Aorta (tissue), 5 donors: ENCODE data around the gene MMP13. TPM values are rescaled to one million over a fixed set of nuclear protein-coding genes. Genes with fewer than 3 reads are reported as not detected.
"Not testable (repeated sequence)": the region's sequence is repeated elsewhere in the genome, so short reads cannot be mapped to it uniquely, and the experiment has no call there.

Source experiments
- ATAC-seq: fragments of 200-7000 bp; cut with Tn5 transposase; one replicate; pipeline ENCODE4 v1.9.1; 2022; ENCODE audit warnings: moderate library complexity; ENCODE audit not compliant: low FRiP score
- DNase-seq, 2 donors: peaks; one replicate each; pipeline ENCODE4 v3.0.0-alpha.2; 2020
- H3K27ac ChIP-seq, 2 donors: one replicate each; pipeline ENCODE4 v1.5.1; 2013; ENCODE audit warnings: low read length in 2 of 2, mild to moderate bottlenecking in 2 of 2, moderate library complexity in 2 of 2, control low read depth in 1 of 2, inconsistent platforms in 1 of 2, low read depth in 1 of 2
- H3K27me3 ChIP-seq, 2 donors: one replicate each; pipeline ENCODE4 v1.6.1; 2013; ENCODE audit warnings: control low read depth in 1 of 2, low read length in 1 of 2, mild to moderate bottlenecking in 1 of 2, moderate library complexity in 1 of 2; ENCODE audit not compliant: insufficient read depth in 2 of 2, control insufficient read depth in 1 of 2
- H3K36me3 ChIP-seq, 2 donors: one replicate each; pipeline ENCODE4 v1.6.1; 2013; ENCODE audit warnings: control low read depth in 1 of 2, low read length in 1 of 2, mild to moderate bottlenecking in 1 of 2; ENCODE audit not compliant: insufficient read depth in 2 of 2, control insufficient read depth in 1 of 2
- H3K4me1 ChIP-seq, 2 donors: one replicate each; pipeline ENCODE4 v1.6.1; 2013; ENCODE audit warnings: low read length in 2 of 2, control low read depth in 1 of 2, mild to moderate bottlenecking in 1 of 2, moderate library complexity in 1 of 2; ENCODE audit not compliant: insufficient read depth in 2 of 2, control insufficient read depth in 1 of 2
- H3K4me3 ChIP-seq, 2 donors: one replicate each; pipeline ENCODE4 v1.5.1; 2013; ENCODE audit warnings: low read length in 2 of 2, control low read depth in 1 of 2, mild to moderate bottlenecking in 1 of 2
- H3K9me3 ChIP-seq: one replicate; pipeline ENCODE4 v1.6.1; 2013; ENCODE audit warnings: mild to moderate bottlenecking, low read length; ENCODE audit not compliant: control insufficient read depth
- WGBS, 2 donors: extraction: QIAGEN DNeasy Blood & Tissue Kit; methylation state at CpG; one replicate each; pipeline ENCODE4 v1.1.7; 2013; 5-methylcytosine and 5-hydroxymethylcytosine counted together
- intact Hi-C, 2 donors: fragments of 100-400 bp; cut with DNase I; formaldehyde crosslinking; loops; one replicate each; pipeline versions ENCODE4 v1.14.2 to v1.15.0; 2022
- polyA plus RNA-seq, 2 donors: library from polyadenylated mRNA; stranded (reverse); fragments of 200-250 nt; gene quantifications; one replicate each; pipeline ENCODE4 v1.2.3, GENCODE V29; 2013
- total RNA-seq, 2 donors: library from RNA; stranded (reverse); fragmentation: NEBNext Ultra II Directional; extraction: Animal tissue kit (Norgen Biotek cat#: 25700); gene quantifications; one replicate each; pipeline ENCODE4 v1.2.1, GENCODE V29; 2021
- donor health status: healthy with polysubstance abuse.
- donor health status: Bipolar disorder and iron deficiency.
- donor health status: DM: no; HTN: no; CAD: no.
- donor health status: DM: no; HTN: no; CAD: no.
- donor health status: DM: yes; HTN: yes; CAD: no.

The MMP13 gene
- total and polyA plus RNA-seq, 4 donors = 0.05 TPM; not detected in 3

DNA sequence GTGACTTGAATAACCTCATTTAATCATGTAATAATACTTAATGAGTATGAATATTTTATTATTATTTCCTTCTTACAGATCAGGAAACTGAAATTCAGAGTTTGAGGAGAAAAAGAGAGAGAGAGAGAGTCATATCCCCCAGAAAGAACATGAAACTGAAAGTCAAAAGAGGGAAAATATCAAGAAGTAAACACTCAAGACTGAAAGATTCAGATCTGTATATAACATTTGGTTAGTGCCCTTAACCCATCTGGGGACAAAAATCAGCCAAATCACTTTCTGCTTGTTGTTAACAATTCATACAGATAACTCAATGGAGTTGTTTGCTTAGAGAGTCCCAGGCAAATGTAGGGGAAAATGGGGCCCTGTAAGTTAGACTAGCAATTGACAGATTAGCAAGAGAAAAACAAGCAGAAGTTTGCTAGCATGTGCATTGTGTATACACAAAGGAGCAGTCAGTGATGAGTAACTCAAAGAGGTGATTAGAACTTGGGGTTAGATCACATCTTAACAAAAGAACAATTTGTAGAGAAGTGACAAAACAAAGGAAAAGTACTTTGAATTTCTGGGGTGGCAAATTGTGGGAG lies 25.9 kb upstream of the MMP13 start:
- intact Hi-C loops = no loop called here
- no peaks in the 10 kb centered on the region for H3K36me3 ChIP-seq

DNA sequence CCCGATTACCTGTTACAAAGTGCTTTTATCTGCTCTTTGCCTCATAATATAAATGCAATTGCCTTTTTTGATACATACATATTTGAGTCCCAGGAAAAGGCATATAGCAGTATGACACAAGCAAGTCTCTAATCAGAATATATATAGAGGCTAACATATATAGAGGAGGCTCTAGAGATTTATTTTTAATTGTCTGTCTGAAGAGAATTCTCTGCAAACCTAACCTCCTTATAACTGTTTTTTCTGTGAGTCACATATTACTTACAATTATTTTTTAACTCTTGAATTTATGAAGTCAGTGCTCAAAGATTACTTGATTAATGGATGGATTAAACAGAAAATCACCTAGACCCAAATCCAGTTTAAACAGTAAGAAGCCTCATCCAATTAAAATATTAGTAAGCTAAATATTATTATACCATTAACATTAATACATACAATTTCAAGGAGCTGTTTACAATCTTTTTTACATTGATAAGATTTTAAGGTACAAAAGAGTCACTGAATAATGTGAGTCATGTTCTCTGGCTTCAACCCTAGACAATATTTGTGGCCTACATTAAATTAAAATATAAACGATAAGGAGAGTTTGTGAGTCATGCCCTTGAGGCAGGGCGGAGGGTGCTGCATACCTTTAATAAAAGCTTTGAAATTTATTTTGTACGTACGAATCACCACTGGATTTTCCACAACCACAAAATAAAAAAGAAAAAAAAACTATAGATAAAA lies 19.2 kb upstream of the MMP13 start:
- Histone ChIP-seq H3K27ac (no peak overlapping the region), H3K4me1 (no peaks in the 10 kb centered on the region), H3K27me3 (no peaks in the 10 kb centered on the region), H3K36me3 (no peaks in the 10 kb centered on the region), H3K9me3 (no peaks in the 10 kb centered on the region), H3K4me3 (no peak overlapping the region)
- 75 to 76% methylated on average over 5 of the region's 5 CpGs for WGBS, 2 donors
- no peak for ATAC-seq
- no peak for DNase-seq
- intact Hi-C loops = no loop called here

More for the DNA sequence above, 25.9 kb upstream of the MMP13 start:
- no peaks in the 10 kb centered on the region for H3K27me3 ChIP-seq
- H3K27ac ChIP-seq = no peak overlapping the region
- H3K4me3 ChIP-seq = no peak overlapping the region
- no peaks in the 10 kb centered on the region for H3K9me3 ChIP-seq
- no peaks in the 10 kb centered on the region for H3K4me1 ChIP-seq
- ATAC-seq (no peak), DNase-seq (no peak)

DNA sequence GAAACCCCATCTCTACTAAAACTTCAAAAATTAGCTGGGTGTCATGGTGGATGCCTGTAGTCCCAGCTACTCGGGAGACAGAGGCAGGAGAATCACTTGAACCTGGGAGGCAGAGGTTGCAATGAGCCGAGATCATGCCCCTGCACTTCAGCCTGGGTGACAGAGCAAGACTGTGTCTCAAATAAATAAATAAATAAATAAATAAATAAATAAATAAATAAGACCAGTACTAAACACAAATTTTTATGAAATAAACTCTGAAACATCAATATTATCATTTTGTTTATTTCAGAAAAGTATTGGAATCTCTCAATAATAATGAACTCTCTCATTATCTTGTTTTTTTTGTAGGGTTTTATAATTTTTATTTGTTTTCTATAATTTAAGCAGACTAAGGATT lies 18.2 kb upstream of the MMP13 start:
- H3K4me1 ChIP-seq, ATAC-seq, H3K4me3 ChIP-seq, H3K9me3 ChIP-seq, intact Hi-C loops, H3K27me3 ChIP-seq, H3K27ac ChIP-seq, DNase-seq, H3K36me3 ChIP-seq: not testable (repeated sequence)
- WGBS, 2 donors = 69 to 72% methylated on average over 2 of the region's 2 CpGs

DNA sequence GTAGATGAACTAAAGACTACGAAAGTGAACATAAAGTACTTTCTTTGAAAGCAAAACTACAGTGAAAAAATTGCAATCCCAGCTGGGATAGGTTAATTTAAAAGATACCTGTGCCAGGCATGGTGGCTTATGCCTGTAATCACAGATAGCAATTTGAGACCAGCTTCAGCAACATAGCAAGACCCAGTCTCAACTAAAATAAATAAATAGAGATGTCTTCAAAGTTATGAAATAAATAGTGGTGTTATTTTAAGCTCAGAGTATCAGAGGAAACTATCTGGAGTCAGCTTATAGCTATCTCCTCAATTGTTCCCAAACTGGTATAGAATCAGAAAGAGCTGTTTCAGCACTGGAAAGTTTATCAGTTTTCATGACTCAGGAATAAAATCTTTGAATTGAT lies 17.3 kb upstream of the MMP13 start:
- ATAC-seq (no peak), DNase-seq (no peak)
- Histone ChIP-seq H3K9me3 (no peaks in the 10 kb centered on the region), H3K36me3 (no peaks in the 10 kb centered on the region), H3K4me1 (no peaks in the 10 kb centered on the region), H3K27me3 (no peaks in the 10 kb centered on the region), H3K4me3 (no peak overlapping the region), H3K27ac (no peak overlapping the region)
- WGBS, 2 donors = 61 to 73% methylated on average over 1 of the region's 1 CpG
- intact Hi-C loops = no loop called here

DNA sequence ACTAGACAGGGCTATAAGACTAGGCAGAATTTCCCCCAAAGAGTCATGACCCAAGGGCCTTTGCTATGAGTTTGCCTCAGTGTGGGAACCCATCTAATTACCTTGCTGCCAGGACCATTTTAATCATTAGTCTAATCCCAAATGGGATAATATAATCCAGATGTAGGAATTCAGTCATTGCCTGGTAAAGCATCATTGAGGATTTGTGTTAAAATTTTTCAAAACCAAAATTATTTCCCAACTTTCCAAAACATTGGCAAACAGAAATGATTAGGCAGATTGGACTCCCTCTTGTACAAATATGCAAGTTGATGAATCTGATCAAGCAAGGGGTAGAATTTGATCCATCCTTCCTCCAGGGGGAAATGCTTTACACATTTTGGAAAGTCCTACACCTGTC lies 16.2 kb upstream of the MMP13 start:
- H3K36me3 ChIP-seq = no peaks in the 10 kb centered on the region
- intact Hi-C loops = no loop called here
- H3K27me3 ChIP-seq = no peaks in the 10 kb centered on the region
- H3K27ac ChIP-seq = no peak overlapping the region
- H3K4me3 ChIP-seq = no peak overlapping the region
- no peaks in the 10 kb centered on the region for H3K4me1 ChIP-seq
- ATAC-seq (no peak), DNase-seq (no peak)
- H3K9me3 ChIP-seq = no peaks in the 10 kb centered on the region

DNA sequence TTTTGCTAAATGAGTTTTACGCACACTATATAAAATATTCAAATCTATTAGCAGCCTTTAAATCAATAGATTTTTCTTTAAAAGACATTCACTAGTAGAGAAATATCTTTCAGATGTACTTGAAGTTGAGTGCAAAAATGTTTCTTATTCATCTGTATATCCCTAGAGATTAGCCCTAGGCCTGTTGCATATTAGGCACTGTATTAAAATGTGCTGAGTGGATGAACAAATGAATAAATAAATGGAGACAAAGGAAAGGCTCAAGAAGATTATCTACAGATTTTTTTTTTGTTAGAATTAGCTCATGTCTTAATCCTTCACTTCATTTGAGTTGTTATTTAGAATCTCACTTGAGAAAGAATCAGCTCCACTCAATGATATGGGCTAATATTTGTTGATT lies 12.0 kb upstream of the MMP13 start:
- Histone ChIP-seq H3K9me3 (no peaks in the 10 kb centered on the region), H3K36me3 (no peaks in the 10 kb centered on the region), H3K27ac (no peak overlapping the region), H3K27me3 (no peaks in the 10 kb centered on the region), H3K4me1 (no peaks in the 10 kb centered on the region), H3K4me3 (no peak overlapping the region)
- ATAC-seq (no peak), DNase-seq (no peak)
- 98% methylated on average over 1 of the region's 1 CpG for WGBS, 2 donors
- intact Hi-C loops = no loop called here

DNA sequence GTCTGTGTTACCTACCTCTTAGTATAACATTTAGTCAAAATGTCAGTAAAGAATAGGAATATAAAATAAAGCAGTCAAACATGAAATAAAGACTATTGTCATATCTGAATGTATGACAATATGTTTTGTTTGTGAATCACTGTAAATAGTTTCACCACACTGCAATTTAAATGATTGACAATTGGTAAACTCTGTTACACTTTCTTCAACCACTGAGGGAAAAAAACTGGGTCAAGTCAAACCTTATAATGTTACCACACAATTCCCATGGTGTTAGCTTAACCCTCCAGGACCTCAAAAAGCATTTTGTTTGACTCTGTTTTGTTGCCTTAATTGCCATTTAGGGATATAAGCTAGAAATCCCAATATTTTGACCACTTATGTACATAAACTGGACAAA lies 10.5 kb upstream of the MMP13 start:
- Histone ChIP-seq H3K27ac (no peak overlapping the region), H3K4me1 (no peaks in the 10 kb centered on the region), H3K36me3 (no peaks in the 10 kb centered on the region), H3K27me3 (no peaks in the 10 kb centered on the region), H3K9me3 (no peaks in the 10 kb centered on the region), H3K4me3 (no peak overlapping the region)
- intact Hi-C loops = no loop called here
- ATAC-seq (no peak), DNase-seq (no peak)

DNA sequence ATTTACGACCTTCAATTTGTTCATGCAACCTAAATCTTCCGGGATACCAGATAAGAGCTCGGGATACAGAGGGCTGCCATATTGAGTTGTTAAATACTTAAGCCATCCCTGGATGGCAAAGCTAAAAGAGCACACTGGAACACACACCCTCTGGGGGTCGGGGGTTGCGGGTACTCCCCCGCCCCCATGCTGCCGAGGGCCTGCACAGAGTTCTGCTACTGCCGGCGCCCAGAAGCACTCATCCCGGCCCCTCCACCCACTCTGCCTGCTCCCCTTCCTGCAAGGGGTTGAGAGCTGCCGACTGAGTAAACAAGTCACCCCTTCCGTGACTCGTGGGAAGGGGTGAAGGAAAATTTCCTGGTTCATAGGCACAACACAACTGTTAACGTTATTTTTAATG lies 9.3 kb upstream of the MMP13 start:
- intact Hi-C loops = no loop called here
- Histone ChIP-seq H3K4me3 (no peak overlapping the region), H3K9me3 (peaks cover 1% of the 10 kb centered on the region), H3K36me3 (no peaks in the 10 kb centered on the region), H3K4me1 (no peaks in the 10 kb centered on the region), H3K27me3 (no peaks in the 10 kb centered on the region), H3K27ac (no peak overlapping the region)
- DNase-seq (no peak), ATAC-seq (no peak)
- WGBS, 2 donors = 58 to 59% methylated on average over 14 of the region's 14 CpGs

DNA sequence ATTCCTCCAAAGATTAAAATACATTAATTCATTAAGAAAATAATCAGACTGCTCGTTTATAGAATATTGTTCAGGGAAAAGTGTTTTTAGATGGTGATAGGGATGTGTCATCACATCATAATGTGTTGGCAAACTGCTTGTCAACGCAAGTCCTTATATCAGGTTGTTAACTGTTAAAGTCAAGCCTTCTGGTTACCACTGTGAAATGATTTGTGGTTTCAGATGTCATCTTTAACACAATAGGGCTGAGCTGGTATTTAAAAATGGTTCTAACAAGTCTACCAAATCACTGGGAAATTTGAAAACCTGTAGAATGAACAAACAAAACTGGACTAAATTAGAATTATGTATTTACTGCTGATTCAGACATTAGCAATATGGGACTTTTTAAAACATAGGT lies 2.4 kb upstream of the MMP13 start:
- no peaks in the 10 kb centered on the region for H3K4me1 ChIP-seq
- H3K9me3 ChIP-seq = peaks cover 1% of the 10 kb centered on the region
- no peaks in the 10 kb centered on the region for H3K36me3 ChIP-seq
- no peak for ATAC-seq
- no peak overlapping the region for H3K27ac ChIP-seq
- no peak overlapping the region for H3K4me3 ChIP-seq
- no peaks in the 10 kb centered on the region for H3K27me3 ChIP-seq
- WGBS, 2 donors = 43 to 51% methylated on average over 2 of the region's 2 CpGs
- intact Hi-C loops = no loop called here
- DNase-seq = no peak
